ENCODE results near the gene FAM204A.

The FAM204A gene

DNA sequence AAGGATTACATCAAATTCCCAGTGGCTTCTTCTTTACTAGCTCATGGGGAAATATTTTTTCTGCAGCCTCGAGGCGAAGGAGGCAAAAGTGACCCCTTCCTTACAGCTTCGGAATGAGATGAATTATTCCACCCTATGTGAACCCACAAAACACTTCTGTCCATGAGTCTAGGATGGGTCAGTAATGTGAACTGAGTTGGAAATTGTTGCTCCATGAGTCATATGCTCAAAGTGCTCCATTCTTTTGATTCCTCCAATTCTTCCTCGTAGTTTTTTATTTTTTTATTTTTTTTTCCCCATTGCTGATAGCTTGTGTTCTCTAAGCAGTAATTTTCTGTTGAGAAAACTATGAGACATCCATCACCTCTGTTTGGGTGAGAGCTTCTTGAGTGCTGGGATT, 31.7 kb upstream of the FAM204A start:
- TF ChIP-seq TARDBP (IDR thresholded peaks at IDR 0.05) (no peak), NFRKB (IDR thresholded peaks at IDR 0.05) (no peak), LEF1 (IDR thresholded peaks at IDR 0.05; ENCODE audit: borderline replicate concordance) (no peak), ELF4 (IDR thresholded peaks at IDR 0.05) (no peak), FOXM1 (IDR thresholded peaks at IDR 0.05; ENCODE audit: borderline replicate concordance) (no peak), FOXA1 (IDR thresholded peaks at IDR 0.05) (no peak), SP1 (IDR thresholded peaks at IDR 0.05) (no peak), SUZ12 (IDR thresholded peaks at IDR 0.05) (no peak), PKNOX1 (IDR thresholded peaks at IDR 0.05) (no peak), L3MBTL2 (conservative IDR thresholded peaks at IDR 0.05) (no peak), HDGF (IDR thresholded peaks at IDR 0.05; ENCODE audit: borderline replicate concordance) (no peak), ARNT (IDR thresholded peaks at IDR 0.05) (no peak), CTBP1 (IDR thresholded peaks at IDR 0.05; ENCODE audit: borderline replicate concordance) (no peak), BHLHE40 (IDR thresholded peaks at IDR 0.05; ENCODE audit: borderline replicate concordance) (no peak), ZNF384 (IDR thresholded peaks at IDR 0.05) (no peak), FOXK2 (IDR thresholded peaks at IDR 0.05) (no peak)

DNA sequence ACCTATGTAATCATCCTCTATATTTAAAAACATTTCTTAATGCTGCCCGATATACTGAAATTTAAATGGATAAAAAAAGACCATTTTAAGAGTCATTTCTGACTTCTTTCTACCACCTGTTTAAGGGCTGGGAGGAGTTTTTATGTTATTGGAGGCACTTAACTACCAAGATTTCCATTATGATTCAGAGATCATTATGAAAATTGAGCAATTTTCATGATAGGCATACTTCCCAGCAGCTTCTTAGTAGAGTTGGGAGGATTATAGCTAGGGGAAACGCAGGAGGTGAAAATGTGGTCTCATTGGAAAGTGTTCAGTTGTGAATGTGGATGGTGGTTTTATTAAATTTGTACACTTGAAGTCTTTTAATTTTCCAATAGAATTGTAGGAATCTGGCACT, 28.4 kb upstream of the FAM204A start:
- TF ChIP-seq TARDBP (IDR thresholded peaks at IDR 0.05) = no peak
- no peak for TF ChIP-seq ARNT (IDR thresholded peaks at IDR 0.05)
- no peak for TF ChIP-seq NFRKB (IDR thresholded peaks at IDR 0.05)
- TF ChIP-seq CTBP1 (IDR thresholded peaks at IDR 0.05; ENCODE audit: borderline replicate concordance) = no peak
- DNase-seq (ENCODE audit: extremely low spot score) = no peak
- CTCF ChIA-PET = no interaction called here
- POLR2A ChIA-PET = no interaction called here

More for the DNA sequence above, 31.7 kb upstream of the FAM204A start:
- no peak for DNase-seq (ENCODE audit: extremely low spot score)
- ChIA-PET CTCF (interaction anchor here (0.7 to 1.3 kb wide), 2 partner anchors 28 to 1796 kb away, joined by 3 to 4 read pairs; no protein-coding TSS in a partner anchor), POLR2A (interaction anchor here (1.0 kb wide), 1 partner anchor 32 kb away, joined by 4 read pairs; no protein-coding TSS in a partner anchor)

DNA sequence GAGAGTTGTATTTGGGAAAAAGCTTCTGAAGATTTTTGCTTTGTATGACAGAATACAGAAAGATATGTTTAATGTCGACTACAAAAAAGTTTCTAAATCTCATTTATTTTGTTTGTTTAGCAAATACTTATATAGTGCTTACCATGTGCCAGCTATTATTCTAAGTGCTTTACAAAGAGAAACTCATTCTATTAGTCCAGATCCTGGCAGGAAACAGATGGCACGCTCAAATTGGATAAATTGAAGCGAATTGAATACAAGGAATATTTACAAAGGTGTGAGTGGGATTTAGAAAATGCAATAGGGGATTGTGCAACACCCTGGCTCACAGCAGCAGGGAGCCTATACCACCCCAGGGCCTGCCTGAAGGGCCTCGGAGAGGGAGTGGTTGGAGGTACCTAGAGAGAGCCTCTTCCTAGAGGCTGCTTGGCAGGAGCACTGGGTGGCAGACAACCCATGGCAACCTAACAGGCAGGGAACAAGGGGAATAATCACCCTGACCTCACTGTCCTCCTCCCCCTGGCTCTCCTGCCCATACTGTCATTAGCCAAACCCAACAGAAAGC, 27.6 kb upstream of the FAM204A start:
- CTCF ChIA-PET = no interaction called here
- POLR2A ChIA-PET = no interaction called here
- no peak for DNase-seq (ENCODE audit: extremely low spot score)
- TF ChIP-seq NFRKB (IDR thresholded peaks at IDR 0.05) = no peak
- no peak for TF ChIP-seq FOXM1 (IDR thresholded peaks at IDR 0.05; ENCODE audit: borderline replicate concordance)
- no peak for TF ChIP-seq FOXA1 (IDR thresholded peaks at IDR 0.05)
- TF ChIP-seq CTBP1 (IDR thresholded peaks at IDR 0.05; ENCODE audit: borderline replicate concordance) = no peak
- no peak for TF ChIP-seq TARDBP (IDR thresholded peaks at IDR 0.05)
- no peak for TF ChIP-seq HDGF (IDR thresholded peaks at IDR 0.05; ENCODE audit: borderline replicate concordance)
- no peak for TF ChIP-seq LEF1 (IDR thresholded peaks at IDR 0.05; ENCODE audit: borderline replicate concordance)
- TF ChIP-seq PKNOX1 (IDR thresholded peaks at IDR 0.05) = no peak
- TF ChIP-seq SUZ12 (IDR thresholded peaks at IDR 0.05) = no peak
- TF ChIP-seq BHLHE40 (IDR thresholded peaks at IDR 0.05; ENCODE audit: borderline replicate concordance) = no peak
- no peak for TF ChIP-seq SP1 (IDR thresholded peaks at IDR 0.05)

GRCh38 chr10:118365702-118366101, 23.6 kb upstream of the FAM204A start:
- TF ChIP-seq TARDBP (IDR thresholded peaks at IDR 0.05) = no peak
- no peak for TF ChIP-seq FOXM1 (IDR thresholded peaks at IDR 0.05; ENCODE audit: borderline replicate concordance)
- TF ChIP-seq FOXK2 (IDR thresholded peaks at IDR 0.05) = no peak
- TF ChIP-seq LEF1 (IDR thresholded peaks at IDR 0.05; ENCODE audit: borderline replicate concordance) = no peak
- TF ChIP-seq HDGF (IDR thresholded peaks at IDR 0.05; ENCODE audit: borderline replicate concordance) = no peak
- TF ChIP-seq ZNF384 (IDR thresholded peaks at IDR 0.05) = no peak
- no peak for TF ChIP-seq SP1 (IDR thresholded peaks at IDR 0.05)
- no peak for TF ChIP-seq ARNT (IDR thresholded peaks at IDR 0.05)
- TF ChIP-seq L3MBTL2 (conservative IDR thresholded peaks at IDR 0.05) = no peak
- TF ChIP-seq ELF4 (IDR thresholded peaks at IDR 0.05) = no peak
- TF ChIP-seq BHLHE40 (IDR thresholded peaks at IDR 0.05; ENCODE audit: borderline replicate concordance) = no peak
- no peak for TF ChIP-seq SUZ12 (IDR thresholded peaks at IDR 0.05)
- TF ChIP-seq CTBP1 (IDR thresholded peaks at IDR 0.05; ENCODE audit: borderline replicate concordance) = no peak
- TF ChIP-seq PKNOX1 (IDR thresholded peaks at IDR 0.05) = no peak
- TF ChIP-seq NFRKB (IDR thresholded peaks at IDR 0.05) = no peak
- no peak for TF ChIP-seq FOXA1 (IDR thresholded peaks at IDR 0.05)
- POLR2A ChIA-PET = no interaction called here
- no peak for DNase-seq (ENCODE audit: extremely low spot score)
- CTCF ChIA-PET = no interaction called here

DNA sequence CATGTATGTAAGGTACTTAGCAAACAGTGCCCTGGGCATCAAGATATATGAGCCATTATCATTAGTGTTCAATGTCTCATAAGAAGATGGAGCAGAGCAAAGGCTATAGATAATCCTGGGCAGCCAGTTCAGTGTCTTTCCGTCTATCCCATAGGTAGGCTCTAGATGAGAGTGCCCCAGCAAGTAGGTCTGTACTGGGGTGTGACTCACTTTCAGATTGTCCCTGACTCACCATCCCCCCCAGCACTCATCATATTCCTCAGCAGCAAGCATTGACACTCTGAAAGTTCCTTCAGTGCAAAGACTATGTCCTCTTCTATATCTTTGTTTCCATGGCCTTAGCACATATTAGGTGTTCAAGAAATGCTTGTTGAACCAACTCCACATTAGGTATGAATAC, 20.0 kb upstream of the FAM204A start:
- ChIA-PET POLR2A (no interaction called here), CTCF (no interaction called here)
- no peak for DNase-seq (ENCODE audit: extremely low spot score)
- TF ChIP-seq HDGF (IDR thresholded peaks at IDR 0.05; ENCODE audit: borderline replicate concordance) (no peak), LEF1 (IDR thresholded peaks at IDR 0.05; ENCODE audit: borderline replicate concordance) (no peak), ZNF384 (IDR thresholded peaks at IDR 0.05) (no peak), TARDBP (IDR thresholded peaks at IDR 0.05) (no peak), BHLHE40 (IDR thresholded peaks at IDR 0.05; ENCODE audit: borderline replicate concordance) (no peak), FOXK2 (IDR thresholded peaks at IDR 0.05) (no peak), PKNOX1 (IDR thresholded peaks at IDR 0.05) (no peak), FOXM1 (IDR thresholded peaks at IDR 0.05; ENCODE audit: borderline replicate concordance) (no peak), CTBP1 (IDR thresholded peaks at IDR 0.05; ENCODE audit: borderline replicate concordance) (no peak), NFRKB (IDR thresholded peaks at IDR 0.05) (no peak), ELF4 (IDR thresholded peaks at IDR 0.05) (no peak), FOXA1 (IDR thresholded peaks at IDR 0.05) (no peak), SP1 (IDR thresholded peaks at IDR 0.05) (no peak), L3MBTL2 (conservative IDR thresholded peaks at IDR 0.05) (no peak), SUZ12 (IDR thresholded peaks at IDR 0.05) (no peak), ARNT (IDR thresholded peaks at IDR 0.05) (no peak)

Measured in HEK293T (cell line).